GM19099 (cell line): Measurements from ENCODE around the gene TLR9.

Source experiments
- POLR2A ChIP-seq: IDR thresholded peaks from 3 replicates; pipeline ENCODE4 v1.6.1; 2011; ENCODE audit warnings: low read depth; ENCODE audit not compliant: insufficient read length; ENCODE audit errors: extremely low read depth

TLR9 gene

DNA sequence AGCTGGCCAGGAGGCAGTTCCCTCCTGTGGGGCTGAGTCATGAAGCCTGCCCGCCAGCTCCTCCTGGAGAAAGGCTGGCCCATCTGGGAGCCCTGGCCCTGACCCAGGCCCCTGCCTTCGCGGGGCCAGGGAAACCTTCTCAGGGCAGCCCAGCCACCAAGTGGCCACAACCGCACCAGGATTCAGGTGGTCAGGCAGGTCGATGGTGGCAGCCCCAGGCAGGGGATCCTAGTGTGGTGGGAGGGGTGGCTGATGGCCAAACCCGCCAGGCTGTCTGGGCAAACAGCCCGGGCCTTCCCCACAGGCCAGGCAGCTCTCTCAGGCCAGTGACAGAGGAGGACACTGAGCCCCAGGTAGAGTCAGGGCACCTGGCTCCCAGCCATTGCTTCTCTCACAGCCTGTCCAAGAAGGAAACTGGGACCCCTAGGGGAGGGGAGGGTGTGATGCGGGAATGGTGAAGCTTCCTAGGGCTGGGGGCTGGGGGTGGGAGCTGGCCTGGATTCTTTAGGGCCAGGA is 12.3 kb upstream of the TLR9 start:
- no peak for TF ChIP-seq POLR2A

DNA sequence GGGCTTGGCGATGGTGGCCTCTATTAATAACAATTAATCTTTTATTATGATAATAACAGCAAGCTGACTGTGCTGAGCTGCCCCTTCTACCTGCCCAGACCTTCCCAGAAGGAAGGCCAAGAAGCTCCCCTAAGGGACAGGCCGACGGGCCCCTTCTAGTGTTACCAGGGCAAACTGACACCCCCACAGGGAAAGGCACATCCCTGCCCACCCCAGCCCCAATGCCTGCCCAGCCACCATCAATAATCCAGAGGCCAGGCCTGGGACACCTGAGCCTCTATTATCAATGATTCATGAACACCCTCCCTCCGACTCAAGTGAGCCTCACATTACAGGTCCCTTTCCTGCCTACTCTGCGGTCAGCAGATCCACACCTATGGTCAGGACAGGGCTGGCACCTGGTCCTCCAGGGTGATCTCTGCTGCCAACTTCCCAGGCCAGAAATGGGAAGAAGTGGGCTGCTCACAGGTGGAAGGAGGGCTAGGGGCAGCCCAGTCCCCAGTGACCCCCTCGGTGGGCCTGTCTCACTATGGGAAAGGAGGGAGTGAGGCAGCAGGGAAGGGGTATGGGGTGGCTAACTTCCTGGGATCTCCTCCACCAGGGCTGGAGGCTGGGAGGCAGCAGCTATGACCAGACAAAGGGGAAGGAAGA is 11.7 kb upstream of the TLR9 start:
- TF ChIP-seq POLR2A = no peak

DNA sequence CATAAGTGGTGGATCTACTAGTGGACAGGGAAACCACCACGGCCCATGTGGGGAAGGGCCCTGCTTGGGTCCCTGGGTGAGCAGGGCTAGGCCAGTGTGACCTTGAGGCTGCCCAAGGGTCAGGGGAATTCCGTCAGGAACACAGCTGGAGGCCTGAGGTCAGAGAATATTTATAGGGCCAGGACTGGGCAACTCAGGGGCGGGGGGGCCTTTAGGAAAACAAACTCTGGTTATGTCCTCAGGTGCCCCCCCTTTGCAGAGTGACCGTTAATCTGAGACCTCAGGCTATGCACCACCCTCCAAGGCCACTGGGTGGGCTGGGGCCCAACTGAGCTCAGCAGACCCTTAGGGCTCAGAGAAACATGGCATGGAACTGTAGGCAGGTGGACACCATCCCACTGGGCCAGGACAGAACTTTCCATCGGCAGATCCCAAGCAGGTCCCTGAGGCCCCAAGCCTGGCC is 11.0 kb upstream of the TLR9 start:
- no peak for TF ChIP-seq POLR2A

DNA sequence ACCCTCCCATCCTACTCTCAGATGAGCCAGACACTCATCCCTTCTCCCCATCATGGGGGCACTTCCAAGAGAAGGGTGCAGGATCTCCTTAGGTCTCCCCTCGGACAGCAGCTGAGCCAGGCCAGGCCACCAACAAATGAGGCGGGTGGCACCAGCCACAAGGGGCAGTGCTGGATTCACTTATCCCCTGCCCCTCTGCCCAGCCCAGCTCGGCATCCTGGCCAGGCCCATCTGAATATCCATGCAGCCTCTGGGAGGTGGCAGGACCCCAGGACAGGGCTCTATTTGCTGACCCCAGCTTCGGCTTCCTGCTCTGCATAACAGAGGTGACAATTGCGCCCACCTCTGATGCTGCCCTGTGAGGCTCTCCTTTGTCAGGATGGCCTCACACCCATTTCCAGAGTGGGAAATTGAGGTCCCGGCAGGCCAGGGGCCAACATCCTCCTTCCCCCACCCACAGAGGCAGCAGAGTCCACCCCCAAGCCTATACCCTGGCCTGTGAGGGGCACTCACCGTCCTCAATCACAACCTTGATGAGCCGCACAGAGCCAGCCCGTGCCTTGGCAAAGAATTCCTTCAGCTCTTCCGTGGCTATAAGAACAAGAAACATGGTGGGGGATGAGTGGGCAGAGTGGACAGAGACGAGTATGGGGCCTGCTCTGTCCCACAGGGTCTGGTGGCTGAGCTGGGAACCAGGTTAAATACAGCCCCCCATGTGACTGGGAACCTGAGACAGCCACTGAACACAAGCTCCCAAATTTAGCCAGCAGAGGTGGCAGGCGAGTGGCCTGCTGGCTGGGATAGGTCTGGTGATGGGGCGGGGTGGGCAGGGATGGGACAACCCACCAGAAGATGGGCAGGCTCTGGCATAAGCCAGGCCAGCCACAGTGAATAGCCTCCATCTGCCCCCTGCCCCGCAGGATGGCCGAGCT is 9.3 kb upstream of the TLR9 start:
- no peak for TF ChIP-seq POLR2A

DNA sequence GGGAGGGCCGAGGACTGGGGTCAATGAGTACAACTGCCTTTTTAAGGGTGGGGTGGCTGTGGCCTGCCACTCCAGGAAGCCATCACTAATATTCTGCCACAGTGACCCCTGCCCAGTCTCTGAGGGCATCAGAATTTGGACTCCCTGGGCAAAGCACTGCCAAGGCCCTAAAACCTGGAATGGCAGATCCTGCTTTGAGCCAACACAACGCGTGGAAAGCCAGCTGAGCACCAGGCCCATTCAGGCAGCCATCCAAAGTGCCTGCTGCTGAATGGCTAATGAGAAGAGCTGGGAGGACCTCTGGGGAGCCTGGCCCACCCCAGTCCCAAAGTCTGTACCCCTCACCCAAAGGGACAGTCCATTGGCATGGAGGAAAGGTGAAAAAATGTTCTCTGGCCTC is 8.5 kb upstream of the TLR9 start:
- TF ChIP-seq POLR2A = no peak

DNA sequence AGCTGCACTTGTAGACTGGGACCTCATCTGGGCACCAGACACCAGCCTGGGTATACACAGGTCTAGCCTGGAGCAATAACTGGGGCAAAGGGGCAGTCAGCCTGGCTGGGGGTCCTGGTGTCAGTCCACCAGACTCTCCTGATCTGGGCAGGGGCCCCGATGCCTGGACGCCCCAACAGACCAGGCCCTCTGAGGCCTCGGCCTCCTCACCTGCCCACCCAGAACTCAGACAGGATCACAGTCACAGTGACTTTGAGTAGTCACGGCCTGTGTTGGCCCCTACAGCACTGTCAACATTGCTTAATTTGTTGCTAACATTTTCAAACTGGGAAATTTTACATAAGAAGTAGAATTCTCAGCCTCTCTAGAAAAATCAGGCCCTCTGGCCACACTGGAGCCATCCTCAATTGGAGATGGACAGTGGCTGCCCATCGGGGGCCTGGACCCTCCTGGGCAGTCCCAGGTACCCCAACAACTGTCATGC is 7.7 kb upstream of the TLR9 start:
- no peak for TF ChIP-seq POLR2A

DNA sequence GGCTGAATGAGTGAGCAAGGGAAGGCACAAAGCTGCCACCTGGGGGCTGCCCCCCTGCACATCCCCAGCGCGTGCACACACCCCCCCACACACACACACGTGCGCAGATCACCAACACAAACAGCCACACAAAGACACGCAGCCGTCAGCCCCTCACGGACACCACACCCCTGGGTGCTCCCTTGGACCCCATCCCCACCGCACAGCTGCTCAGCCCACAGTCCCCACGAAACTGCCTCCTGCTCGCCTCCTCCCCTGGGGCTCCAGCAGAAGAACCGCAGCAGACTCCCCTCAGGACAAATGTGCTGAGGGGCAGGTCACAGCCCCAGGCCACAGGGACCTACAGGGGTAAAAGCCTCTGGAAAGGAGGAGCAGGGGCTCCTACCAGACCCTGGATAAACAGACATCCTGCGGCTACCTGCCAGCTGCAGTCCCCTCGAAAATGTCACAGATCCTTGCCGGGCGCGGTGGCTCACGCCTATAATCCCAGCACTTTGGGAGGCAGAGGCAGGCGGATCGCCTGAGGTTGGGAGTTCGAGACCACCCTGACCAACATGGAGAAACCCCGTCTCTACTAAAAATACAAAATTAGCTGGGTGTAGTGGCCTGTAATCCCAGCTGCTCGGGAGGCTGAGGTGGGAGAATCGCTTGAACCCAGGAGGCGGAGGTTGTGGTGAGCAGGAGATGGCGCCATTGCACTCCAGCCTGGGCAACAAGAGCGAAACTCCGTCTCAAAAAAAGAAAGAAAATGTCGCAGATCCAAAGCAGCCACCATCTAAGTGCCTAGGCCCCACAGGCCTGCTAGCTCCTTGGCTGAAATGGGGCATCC is 7.0 kb upstream of the TLR9 start:
- TF ChIP-seq POLR2A = no peak

DNA sequence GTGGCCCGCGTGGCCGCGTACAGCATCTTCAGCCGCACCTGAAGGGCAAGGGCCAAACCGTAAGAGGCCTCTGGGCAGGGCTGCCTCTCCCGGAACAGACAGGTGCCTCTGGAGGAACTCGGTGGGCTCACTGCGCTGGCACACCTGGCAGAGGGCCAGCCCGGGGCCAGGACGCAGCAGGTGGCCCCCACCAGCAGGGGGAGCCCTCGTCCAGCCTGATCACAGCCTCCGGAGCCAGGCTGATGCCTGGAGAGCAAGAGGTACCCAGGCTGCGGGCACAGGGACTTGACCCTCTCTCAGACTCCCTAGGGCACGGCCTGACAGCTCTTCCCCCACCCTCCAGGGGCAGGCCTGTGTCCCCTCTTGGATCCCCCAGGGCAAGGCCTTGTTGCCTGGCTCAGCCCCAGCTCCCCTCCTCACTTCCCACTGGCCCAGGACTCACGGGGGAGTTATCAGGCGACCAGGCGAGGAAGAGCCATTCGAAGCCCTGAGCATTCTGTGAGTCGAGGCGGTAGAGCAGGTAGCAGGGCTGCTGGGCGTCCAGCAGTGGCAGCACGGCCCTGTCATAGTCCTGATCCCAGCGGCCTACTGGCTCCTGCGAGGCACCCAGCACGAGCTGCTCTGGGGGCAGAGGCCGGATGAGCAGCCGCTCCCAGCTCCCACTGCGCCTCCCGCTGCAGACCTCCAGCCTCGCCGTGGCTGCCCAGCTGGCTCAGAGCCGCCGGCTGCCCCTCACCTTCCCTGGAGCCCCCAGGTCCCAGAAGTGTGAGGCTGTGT is 6.2 kb upstream of the TLR9 start:
- no peak for TF ChIP-seq POLR2A

DNA sequence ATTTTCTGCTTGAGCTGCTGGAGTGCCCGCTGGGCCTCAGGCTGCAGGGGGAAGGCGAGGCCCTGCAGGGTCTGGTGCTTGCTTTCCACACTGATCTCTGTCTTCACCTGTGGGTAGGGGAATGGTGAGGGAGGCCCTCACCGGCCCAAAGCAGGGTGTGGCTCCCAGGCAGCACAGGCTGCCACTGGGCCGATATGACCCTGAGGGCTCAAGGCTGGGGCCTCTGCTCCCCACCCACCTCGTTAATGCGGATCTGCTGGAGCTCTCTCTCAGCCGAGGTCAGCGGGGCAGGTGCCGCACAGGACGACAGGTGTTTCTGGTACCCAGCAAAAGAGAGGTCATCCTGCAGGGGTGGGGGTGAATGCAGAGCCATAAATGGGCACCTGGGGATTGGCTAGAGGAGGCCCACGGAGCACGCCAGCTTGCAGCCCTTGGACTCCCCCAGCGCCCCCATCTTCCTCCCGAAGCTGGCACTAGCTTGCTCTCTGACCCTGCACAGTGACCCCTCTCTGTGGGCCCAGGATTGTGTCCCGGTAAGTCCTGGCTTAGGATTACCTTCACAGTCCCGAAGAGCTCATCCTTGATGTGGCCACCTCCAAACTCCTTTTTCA is 5.5 kb upstream of the TLR9 start:
- no peak for TF ChIP-seq POLR2A

DNA sequence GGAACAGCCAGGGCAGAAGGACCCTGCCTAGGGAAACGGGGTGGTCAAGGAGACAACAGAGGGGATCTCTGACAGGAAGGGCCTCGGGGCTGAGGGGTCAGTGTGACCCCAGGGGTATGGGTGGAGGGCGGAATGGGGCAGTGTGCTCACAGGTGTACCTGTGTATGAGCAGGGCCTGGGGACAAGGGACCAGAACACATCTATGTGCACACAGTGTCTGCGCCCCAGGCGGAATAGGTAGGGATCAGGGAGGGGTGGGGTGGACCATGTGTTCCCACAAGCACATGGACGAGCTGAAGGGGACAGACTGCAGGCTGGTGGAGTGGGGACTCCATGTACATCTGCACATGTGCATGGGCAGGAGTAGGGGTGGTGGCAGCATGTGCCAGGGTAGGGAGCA is 5.0 kb upstream of the TLR9 start:
- no peak for TF ChIP-seq POLR2A

DNA sequence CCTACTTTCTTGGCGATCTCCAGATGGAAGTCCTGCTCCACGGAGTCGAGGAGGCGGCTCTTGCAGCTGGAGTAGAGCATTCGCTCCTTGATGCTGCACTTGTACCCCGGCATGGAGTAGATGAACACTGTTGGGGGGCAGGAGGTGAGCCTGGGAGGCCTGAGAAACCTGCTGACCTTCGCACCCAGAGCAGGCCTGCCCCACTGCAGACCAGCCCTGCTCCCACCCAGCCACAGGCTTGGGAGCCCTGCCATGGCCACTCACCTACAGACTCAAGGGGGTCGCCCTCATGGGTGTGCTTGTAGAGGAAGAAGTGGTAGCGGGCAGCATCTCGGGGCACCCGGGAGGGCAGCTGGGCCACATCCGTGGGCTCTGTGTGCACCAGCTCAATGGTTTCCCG is 4.2 kb upstream of the TLR9 start:
- TF ChIP-seq POLR2A = no peak

DNA sequence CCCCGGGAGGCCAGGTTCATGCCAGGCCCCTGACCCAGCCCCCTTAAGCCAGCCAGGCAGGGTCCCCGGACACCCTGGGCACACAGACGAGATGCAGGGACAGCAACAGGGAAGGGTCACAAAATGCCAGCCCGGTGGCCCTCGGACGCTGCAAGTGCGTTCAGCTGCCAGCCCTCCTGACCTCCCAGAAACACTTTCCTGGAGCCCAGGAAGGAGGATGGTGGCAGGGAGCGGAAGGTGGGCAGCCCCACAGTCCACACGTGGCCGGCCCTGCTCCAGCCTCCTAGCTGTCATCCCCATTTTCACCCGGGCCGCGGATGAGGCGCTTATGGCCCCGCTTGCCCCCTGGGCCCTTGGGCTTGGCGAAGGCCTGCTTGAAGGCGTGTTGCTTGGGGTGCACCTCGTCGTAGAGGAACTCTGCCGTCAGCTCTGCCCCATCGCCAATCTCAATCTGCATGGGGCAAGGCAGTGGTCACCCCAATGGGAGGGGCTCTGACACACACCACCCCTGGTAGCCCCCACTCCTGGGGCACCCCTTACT is 3.4 kb upstream of the TLR9 start:
- TF ChIP-seq POLR2A = no peak

DNA sequence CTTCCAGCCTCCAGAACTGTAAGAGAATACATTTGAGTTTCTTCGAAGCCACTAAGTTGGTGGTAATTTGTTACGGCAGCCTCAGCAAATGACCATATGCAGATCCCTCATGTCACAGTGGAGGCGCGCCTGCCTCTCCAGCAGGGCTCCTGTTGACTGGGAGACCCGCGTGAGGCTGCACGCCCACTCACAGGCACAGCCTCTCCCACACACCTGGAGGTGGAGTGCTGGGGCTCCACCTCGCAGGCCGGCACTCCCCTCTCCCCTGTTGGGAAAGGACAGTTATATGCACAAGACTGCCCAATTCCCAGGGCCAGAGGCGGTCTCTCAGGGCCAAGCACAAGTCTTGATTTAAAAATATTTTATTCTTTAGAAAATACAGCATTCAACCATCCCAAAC is 2.8 kb upstream of the TLR9 start:
- no peak for TF ChIP-seq POLR2A
